Activated T-cell treated with anti-CD3 and anti-CD28 coated beads, Interleukin-2, amount 50 U/mL, for 72 hours (primary cell): ENCODE results near the gene TSC1. TPM values are rescaled to one million over a fixed set of nuclear protein-coding genes. Genes with fewer than 3 reads are reported as not detected.
A peak's percentile ranks its signal among the peaks of the same experiment; 100 is the strongest.

Experiments used
- ATAC-seq, 2 donors: fragments of 150-1000 bp; cut with Tn5 transposase; replicated peaks in 1 of 2; 2 replicates each; pipeline ENCODE4 v1.10.0; 2021; ENCODE audit warnings: moderate library complexity in 2 of 2, mild to moderate bottlenecking in 1 of 2
- DNase-seq, 2 donors: peaks; one replicate each; pipeline ENCODE4 v3.0.0; 2021 to 2022; ENCODE audit warnings: mixed read lengths in 1 of 2
- H3K27ac Mint-ChIP-seq: one replicate; pipeline ENCODE4 v1.8.0; 2022; ENCODE audit warnings: mild to moderate bottlenecking, moderate library complexity, mixed read lengths
- H3K27me3 Mint-ChIP-seq: one replicate; pipeline ENCODE4 v1.8.0; 2022; ENCODE audit warnings: low read depth, mixed read lengths
- H3K36me3 Mint-ChIP-seq, 2 donors: one replicate each; pipeline ENCODE4 v1.8.0; 2022; ENCODE audit warnings: mixed read lengths in 2 of 2, mild to moderate bottlenecking in 1 of 2; ENCODE audit not compliant: insufficient read depth in 2 of 2
- H3K4me1 Mint-ChIP-seq: one replicate; pipeline ENCODE4 v1.8.0; 2022; ENCODE audit warnings: low read depth, mixed read lengths
- H3K4me3 Mint-ChIP-seq, 2 donors: one replicate each; pipeline ENCODE4 v1.8.0; 2022; ENCODE audit warnings: mild to moderate bottlenecking in 2 of 2, mixed read lengths in 2 of 2, moderate library complexity in 2 of 2
- H3K9me3 Mint-ChIP-seq, 2 donors: one replicate each; pipeline ENCODE4 v1.8.0; 2022; ENCODE audit warnings: mixed read lengths in 2 of 2
- total RNA-seq, 2 donors: library from RNA; stranded (reverse); gene quantifications; one replicate each; pipeline ENCODE4 v1.2.3, GENCODE V29; 2022

TSC1 gene
- total RNA-seq, 2 donors from 2014 or later, result 28.8 to 30.2 TPM

DNA sequence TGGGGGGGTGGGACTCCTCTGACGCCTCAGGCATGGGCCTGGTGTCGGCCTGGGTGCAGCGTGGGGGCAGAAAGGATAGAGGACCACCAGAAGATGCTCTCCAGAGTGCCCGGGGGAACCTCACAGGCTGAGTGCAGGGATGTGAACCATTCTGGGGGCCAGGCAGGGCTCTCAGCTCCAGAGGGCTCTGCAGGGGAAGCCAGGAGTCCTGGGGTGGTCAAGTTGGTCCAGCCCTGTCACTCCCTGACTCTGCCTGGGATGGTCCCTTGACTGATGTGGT lies 40.6 kb upstream of the TSC1 start:
- ATAC-seq, result no peak
- Mint-ChIP-seq H3K27ac (no peak overlapping the region), H3K27me3 (peaks cover 37% of the 10 kb centered on the region), H3K4me1 (no peaks in the 10 kb centered on the region), H3K4me3 (no peak overlapping the region), H3K9me3 (peaks cover 0 to under 1% of the 10 kb centered on the region in 2 donors), H3K36me3 (no peaks in the 10 kb centered on the region)
- DNase-seq, result no peak

DNA sequence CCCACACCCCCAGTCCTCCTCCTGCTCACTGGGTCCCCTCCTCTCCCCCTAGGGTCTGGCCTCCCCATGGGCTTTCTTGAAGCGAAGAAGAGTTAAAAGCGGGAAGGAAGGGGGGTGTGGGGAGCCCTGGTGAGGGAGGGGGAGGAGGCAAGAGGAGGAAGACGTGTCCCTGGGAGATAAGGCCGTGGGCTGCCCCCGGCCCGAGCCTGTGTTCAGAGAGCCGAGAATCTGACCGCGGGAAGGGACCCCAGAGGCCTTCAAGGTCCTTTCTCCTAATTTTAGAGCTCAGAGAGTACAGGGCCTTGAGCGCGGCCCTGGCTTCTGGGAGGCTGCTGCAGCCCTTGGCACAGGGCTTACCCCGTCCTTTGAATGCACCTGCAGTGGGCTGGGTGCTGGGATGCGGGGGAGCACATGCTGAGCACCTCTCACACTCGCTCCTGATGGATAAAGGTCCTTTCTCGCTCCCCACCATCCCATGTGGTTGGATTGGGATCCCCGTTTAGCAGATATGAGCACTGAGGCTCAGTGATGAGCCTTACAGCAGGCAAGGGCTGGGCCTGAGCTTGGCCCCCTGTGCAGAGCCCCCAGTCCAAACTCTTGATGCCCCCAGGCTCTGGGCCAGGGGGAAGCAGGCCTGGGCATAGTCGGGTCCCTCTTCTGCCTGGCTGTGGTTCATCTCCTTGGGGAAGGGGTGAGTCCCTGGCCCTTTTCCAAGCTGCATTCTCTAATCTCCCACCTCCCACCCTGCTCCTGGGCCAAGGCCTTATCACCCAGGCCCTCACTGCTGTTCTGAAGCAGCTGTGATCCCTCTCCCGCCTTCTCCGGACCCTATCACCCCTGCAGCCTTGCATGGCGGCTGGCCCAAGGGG lies 40.0 kb upstream of the TSC1 start:
- H3K4me3 Mint-ChIP-seq, result no peak overlapping the region
- peaks cover 41% of the 10 kb centered on the region for H3K27me3 Mint-ChIP-seq
- H3K27ac Mint-ChIP-seq, result no peak overlapping the region
- H3K9me3 Mint-ChIP-seq, result no peaks in the 10 kb centered on the region
- no peak for DNase-seq
- no peak for ATAC-seq
- no peaks in the 10 kb centered on the region for H3K4me1 Mint-ChIP-seq
- no peaks in the 10 kb centered on the region for H3K36me3 Mint-ChIP-seq

DNA sequence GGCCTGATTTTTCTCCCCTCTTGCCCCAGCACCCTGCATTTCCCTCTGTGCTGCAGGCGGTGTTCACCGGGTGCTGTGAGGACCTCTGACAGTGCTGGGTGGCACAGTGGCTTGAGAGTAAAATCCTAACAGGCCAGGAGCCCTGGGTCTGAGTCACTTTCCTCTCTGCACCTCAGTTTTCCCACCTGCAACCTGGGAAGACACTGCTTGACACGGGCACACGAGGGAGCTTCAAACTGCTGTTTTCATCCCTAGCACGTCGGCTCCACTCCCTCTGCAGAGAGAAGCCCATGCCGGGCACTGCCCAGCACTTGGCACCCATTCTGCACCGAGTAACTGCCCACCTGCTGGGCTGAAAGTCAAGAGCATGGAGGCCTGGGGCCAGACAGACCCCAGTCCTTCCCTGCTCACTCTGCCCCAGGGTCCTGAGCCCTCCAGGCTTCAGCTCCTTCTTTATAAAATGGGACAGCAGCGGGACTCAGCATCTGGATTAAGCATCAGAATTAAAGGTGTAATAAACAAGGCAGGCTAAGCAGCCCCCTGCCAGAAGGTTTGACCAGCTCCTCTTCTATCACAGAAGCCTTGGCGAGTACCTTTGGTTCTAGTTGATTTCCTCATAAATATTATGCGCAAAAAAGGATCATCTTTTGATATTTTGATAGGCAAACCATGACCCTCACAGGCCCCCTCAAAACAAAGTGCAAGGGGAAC lies 39.2 kb upstream of the TSC1 start:
- Mint-ChIP-seq H3K27me3 (peaks cover 47% of the 10 kb centered on the region), H3K9me3 (no peaks in the 10 kb centered on the region), H3K4me1 (peaks cover 3% of the 10 kb centered on the region), H3K36me3 (no peaks in the 10 kb centered on the region), H3K4me3 (no peak overlapping the region), H3K27ac (no peak overlapping the region)
- no peak for DNase-seq
- no peak for ATAC-seq

DNA sequence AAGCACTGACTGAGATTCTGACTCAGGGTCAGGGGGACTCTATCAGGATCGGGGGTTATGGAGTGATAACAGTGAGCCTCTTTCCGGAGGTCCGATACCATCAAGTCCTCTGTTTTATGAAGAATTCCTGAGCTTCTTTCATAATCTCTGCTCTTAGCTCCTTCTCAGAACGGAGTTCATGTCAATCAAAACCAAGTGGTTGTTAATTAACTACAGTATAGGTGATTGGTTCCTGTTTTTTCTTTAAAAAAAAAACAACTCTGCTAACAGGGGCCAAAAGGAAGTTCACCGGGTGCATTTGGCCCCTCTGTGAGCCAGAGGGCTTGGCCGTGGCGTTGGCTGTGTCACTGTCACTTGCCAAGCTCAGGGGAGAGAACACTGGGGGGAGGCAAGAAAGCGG lies 38.0 kb upstream of the TSC1 start:
- DNase-seq (no peak), ATAC-seq (no peak)
- no peak overlapping the region for H3K27ac Mint-ChIP-seq
- H3K4me1 Mint-ChIP-seq, result peaks cover 9% of the 10 kb centered on the region
- no peaks in the 10 kb centered on the region for H3K9me3 Mint-ChIP-seq
- H3K27me3 Mint-ChIP-seq, result peaks cover 54% of the 10 kb centered on the region
- H3K4me3 Mint-ChIP-seq, result no peak overlapping the region
- H3K36me3 Mint-ChIP-seq, result no peaks in the 10 kb centered on the region

DNA sequence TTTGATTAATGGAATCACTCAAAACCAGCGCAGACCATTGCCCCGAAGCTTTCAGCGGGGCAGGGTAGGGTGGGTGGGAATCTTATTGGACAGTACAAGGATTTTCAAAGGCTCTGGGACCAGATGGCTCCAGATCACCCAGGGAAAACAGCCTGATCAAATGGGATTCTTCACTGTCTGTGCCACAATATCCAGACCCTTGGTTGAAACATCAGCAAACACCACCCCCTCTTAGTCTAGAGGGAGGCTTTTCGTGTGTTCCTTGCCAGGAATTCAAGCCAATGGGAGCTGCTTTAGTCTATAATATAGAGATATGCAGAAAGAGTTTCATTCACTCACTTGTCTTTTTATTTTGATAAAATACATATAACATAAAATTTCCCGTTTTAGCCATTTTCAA lies 35.7 kb upstream of the TSC1 start:
- ATAC-seq (no peak), DNase-seq (no peak)
- no peak overlapping the region for H3K4me3 Mint-ChIP-seq
- H3K27me3 Mint-ChIP-seq, result peaks cover 56% of the 10 kb centered on the region
- H3K9me3 Mint-ChIP-seq, result no peaks in the 10 kb centered on the region
- H3K4me1 Mint-ChIP-seq, result peaks cover 9% of the 10 kb centered on the region
- no peak overlapping the region for H3K27ac Mint-ChIP-seq
- H3K36me3 Mint-ChIP-seq, result no peaks in the 10 kb centered on the region

DNA sequence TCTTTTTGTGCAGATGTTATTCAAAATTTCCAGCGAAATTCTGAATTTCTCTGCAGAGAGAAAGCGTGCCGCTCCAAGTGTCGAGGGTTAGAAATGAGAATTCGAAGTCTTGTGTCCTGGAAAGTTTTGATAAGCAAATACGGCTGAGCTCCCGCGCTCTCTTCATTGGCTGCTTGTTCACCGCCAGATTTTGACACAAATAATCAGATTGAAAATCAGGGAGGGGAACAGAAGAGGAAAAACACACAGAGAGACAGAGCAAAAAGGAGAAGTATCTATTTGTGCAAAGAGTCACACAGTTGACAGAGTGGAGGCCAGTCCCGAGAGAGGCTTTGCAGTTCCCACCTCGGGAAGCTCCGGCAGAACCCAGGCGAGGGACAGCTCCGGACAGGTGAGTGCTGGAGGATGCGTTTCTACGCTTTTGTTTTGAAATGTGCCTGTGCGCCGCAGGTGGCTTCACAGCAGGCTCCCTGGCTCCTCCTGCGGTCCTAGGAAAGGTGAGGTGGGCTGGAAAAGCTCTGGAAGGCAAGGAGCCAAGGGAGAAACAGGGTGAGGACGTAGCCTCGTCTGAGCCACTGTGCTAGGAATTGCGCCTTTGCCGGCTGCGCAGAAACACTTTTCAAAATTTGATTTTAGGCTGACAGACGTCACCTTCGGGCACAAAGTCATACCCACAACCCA lies 34.2 kb upstream of the TSC1 start, which contains the start of gene GFI1B:
GFI1B (plus strand) TSS at position 244 of the 681 bp plus-strand sequence. CDS start 7,985 bp downstream, outside the sequence.
- ATAC-seq (no peak), DNase-seq (no peak)
- H3K4me1 Mint-ChIP-seq, result peaks cover 9% of the 10 kb centered on the region
- peak within 1 kb of the TSS; percentile 2 to 57 for H3K4me3 Mint-ChIP-seq
- H3K36me3 Mint-ChIP-seq, result no peaks in the 10 kb centered on the region
- no peaks in the 10 kb centered on the region for H3K9me3 Mint-ChIP-seq
- H3K27me3 Mint-ChIP-seq, result peaks cover 69% of the 10 kb centered on the region
- H3K27ac Mint-ChIP-seq, result no peak within 1 kb of the TSS

GRCh38 chr9:132978112-132978450 lies 33.7 kb upstream of the TSC1 start:
- ATAC-seq, result no peak

DNA sequence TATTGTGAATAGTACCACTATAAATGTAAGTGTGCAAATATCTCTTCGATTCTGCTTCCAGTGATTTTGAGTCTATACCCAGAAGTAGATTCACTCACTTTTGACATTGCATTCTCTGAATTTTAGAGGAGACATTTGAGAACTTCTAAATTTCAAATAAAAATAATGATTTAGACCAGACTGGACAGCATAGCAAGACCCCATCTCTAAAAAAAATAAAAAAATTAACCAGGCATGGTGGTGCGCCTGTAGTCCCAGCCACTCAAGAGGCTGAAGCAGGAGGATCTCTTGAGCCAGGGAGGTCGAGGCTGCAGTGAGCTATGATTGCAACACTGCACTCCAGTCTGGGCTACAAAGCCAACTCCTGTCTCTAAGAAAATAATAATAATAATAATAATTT lies 32.2 kb upstream of the TSC1 start:
- H3K27me3 Mint-ChIP-seq, result peaks cover 62% of the 10 kb centered on the region
- no peak for DNase-seq

More at GRCh38 chr9:132978112-132978450, 33.7 kb upstream of the TSC1 start:
- Mint-ChIP-seq H3K36me3 (no peaks in the 10 kb centered on the region), H3K4me1 (peaks cover 9% of the 10 kb centered on the region), H3K9me3 (no peaks in the 10 kb centered on the region), H3K4me3 (no peak overlapping the region), H3K27me3 (peaks cover 74% of the 10 kb centered on the region), H3K27ac (no peak overlapping the region)
- DNase-seq, result no peak

DNA sequence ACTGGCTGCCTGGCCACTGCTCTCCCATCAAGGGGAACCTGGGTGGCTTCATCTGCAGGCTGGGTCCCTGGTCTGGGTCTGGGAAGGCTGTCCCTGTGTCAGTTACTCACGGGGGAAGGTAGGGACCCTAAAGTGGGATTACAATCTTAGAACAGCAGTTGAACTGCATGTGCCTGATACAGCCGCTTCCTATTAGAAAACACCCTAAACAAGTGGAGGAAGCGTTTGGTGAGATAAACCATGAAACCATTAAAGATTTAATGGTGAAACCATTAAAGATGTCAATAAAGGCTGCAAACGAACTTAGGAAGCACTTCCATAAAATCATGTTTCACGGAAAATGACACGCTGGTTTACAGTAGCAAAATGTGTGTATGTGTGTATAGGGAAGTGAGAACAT lies 31.5 kb upstream of the TSC1 start:
- peaks cover 16% of the 10 kb centered on the region for H3K4me1 Mint-ChIP-seq
- H3K4me3 Mint-ChIP-seq, result no peak overlapping the region
- no peaks in the 10 kb centered on the region for H3K36me3 Mint-ChIP-seq
- no peak for ATAC-seq
- DNase-seq, result no peak
- H3K9me3 Mint-ChIP-seq, result no peaks in the 10 kb centered on the region
- no peak overlapping the region for H3K27ac Mint-ChIP-seq
- peaks cover 58% of the 10 kb centered on the region for H3K27me3 Mint-ChIP-seq

More for the DNA sequence above, 32.2 kb upstream of the TSC1 start:
- Mint-ChIP-seq H3K4me3 (no peak overlapping the region), H3K36me3 (no peaks in the 10 kb centered on the region), H3K9me3 (no peaks in the 10 kb centered on the region), H3K4me1 (peaks cover 16% of the 10 kb centered on the region), H3K27ac (no peak overlapping the region)
- ATAC-seq, result no peak

DNA sequence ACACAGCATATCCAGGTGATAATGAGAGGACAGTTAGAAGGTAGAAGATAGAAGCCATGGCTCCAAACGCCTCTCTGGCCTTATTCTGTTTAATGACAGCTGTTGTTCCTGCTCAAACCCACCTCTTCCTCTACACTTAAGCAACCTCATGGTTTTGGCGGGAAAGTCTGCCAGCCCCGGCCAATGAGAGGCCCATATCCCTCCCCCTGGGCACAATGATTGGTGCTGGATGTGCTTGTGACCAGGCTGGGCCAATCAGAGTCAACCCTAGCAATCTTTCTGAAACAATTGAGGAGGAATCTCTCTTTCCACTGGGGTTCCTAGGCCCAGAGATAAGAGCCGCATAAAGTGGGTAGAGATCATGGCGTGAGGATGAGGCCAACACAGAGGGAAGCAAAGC lies 29.3 kb upstream of the TSC1 start:
- H3K27ac Mint-ChIP-seq, result no peak overlapping the region
- no peak for DNase-seq
- peaks cover 39% of the 10 kb centered on the region for H3K27me3 Mint-ChIP-seq
- H3K9me3 Mint-ChIP-seq, result no peaks in the 10 kb centered on the region
- no peak overlapping the region for H3K4me3 Mint-ChIP-seq
- H3K36me3 Mint-ChIP-seq, result no peaks in the 10 kb centered on the region
- H3K4me1 Mint-ChIP-seq, result peaks cover 13% of the 10 kb centered on the region
- ATAC-seq, result peak; percentile 44 to 55

DNA sequence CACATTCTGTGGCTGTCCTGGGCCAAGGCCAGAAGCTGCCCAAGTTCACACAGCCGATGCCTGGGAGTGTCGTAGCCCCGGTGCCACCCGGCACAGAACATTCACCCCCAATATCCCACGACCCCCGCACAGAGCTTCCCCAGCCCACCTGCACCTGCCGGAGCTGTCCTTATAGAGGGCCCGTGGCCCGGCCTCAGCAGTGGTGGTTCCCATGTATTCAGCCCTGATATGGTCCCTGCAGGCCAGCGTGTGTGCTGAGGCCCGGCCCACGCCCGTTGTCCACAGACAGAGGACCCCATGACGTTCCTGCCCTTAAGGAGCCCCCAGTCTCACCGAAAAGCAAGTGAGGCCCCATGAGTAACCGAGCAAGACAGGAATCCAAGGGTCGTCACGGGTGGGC lies 28.8 kb upstream of the TSC1 start:
- ATAC-seq (no peak), DNase-seq (no peak)
- no peaks in the 10 kb centered on the region for H3K36me3 Mint-ChIP-seq
- no peak overlapping the region for H3K27ac Mint-ChIP-seq
- H3K9me3 Mint-ChIP-seq, result no peaks in the 10 kb centered on the region
- H3K4me3 Mint-ChIP-seq, result no peak overlapping the region
- peaks cover 33% of the 10 kb centered on the region for H3K27me3 Mint-ChIP-seq
- peaks cover 8% of the 10 kb centered on the region for H3K4me1 Mint-ChIP-seq

- Mint-ChIP-seq H3K4me1 (peaks cover 7% of the 10 kb centered on the region), H3K36me3 (no peaks in the 10 kb centered on the region), H3K27ac (no peak overlapping the region), H3K9me3 (no peaks in the 10 kb centered on the region), H3K27me3 (peaks cover 21% of the 10 kb centered on the region), H3K4me3 (no peak overlapping the region)
- no peak for ATAC-seq
- no peak for DNase-seq
Observed at GRCh38 chr9:132970324-132971062, 26.1 kb upstream of the TSC1 start.

DNA sequence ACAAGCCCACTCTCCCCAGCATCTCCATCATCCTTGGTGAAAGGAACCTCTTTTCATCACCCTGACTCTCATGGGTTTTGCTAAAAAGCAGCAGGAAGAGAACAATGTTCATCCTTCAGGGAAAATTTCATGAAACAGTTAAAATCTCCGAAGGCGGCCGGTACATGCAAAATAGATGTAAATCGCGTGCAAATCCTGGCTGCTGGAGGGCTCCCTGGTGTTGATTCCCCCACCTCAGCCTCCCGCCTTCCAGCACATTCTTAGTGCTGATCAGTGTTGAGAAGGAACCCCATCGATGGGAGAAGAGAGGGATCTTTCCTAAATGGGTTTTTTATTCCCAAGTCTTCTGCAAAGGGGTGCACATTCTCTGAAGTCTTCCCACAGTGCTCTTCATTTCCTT lies 25.4 kb upstream of the TSC1 start:
- H3K4me3 Mint-ChIP-seq, result no peak overlapping the region
- no peak for ATAC-seq

More for the DNA sequence above, 25.4 kb upstream of the TSC1 start:
- H3K27ac Mint-ChIP-seq, result no peak overlapping the region
- no peaks in the 10 kb centered on the region for H3K36me3 Mint-ChIP-seq
- H3K9me3 Mint-ChIP-seq, result no peaks in the 10 kb centered on the region
- H3K27me3 Mint-ChIP-seq, result peaks cover 14% of the 10 kb centered on the region
- no peak for DNase-seq
- peaks cover 7% of the 10 kb centered on the region for H3K4me1 Mint-ChIP-seq
